RPMI7951 (cell line): ENCODE measurements around the gene PAWR. TPM values are rescaled to one million over a fixed set of nuclear protein-coding genes. Genes with fewer than 3 reads are reported as not detected.
"Not testable (repeated sequence)": the region's sequence is repeated elsewhere in the genome, so short reads cannot be mapped to it uniquely, and the experiment has no call there.

ENCODE experiments used
- DNase-seq: peaks from one replicate; pipeline ENCODE4 v3.0.0-alpha.2; 2012; ENCODE audit warnings: low read depth
- total RNA-seq: library from RNA; depleted of rRNA; stranded (reverse); fragments of >200 nt; shearing (Covaris generic); gene quantifications from 2 replicates; pipeline ENCODE4 v1.2.3, GENCODE V29; 2014

The PAWR gene
- total RNA-seq, 1 experiment from 2014 or later = 11.8 TPM

DNA sequence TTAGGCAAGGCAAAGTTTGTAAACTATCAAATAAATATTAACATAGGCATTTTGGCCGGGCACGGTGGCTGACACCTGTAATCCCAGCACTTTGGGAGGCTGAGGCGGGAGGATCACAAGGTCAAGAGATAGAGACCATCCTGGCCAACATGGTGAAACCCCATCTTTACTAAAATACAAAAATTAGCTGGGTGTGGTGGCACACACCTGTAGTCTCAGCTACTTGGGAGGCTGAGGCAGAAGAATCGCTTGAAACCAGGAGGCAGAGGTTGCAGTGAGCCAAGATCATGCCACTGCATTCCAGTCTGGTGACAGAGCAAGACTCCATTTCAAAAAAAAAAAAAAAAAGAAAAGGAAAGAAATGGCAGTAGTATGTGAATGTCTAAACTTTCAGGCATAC is 43.9 kb downstream of the PAWR start:
- not testable (repeated sequence) for DNase-seq

GRCh38 chr12:79645235-79645630 is 45.5 kb downstream of the PAWR start:
- no peak for DNase-seq

DNA sequence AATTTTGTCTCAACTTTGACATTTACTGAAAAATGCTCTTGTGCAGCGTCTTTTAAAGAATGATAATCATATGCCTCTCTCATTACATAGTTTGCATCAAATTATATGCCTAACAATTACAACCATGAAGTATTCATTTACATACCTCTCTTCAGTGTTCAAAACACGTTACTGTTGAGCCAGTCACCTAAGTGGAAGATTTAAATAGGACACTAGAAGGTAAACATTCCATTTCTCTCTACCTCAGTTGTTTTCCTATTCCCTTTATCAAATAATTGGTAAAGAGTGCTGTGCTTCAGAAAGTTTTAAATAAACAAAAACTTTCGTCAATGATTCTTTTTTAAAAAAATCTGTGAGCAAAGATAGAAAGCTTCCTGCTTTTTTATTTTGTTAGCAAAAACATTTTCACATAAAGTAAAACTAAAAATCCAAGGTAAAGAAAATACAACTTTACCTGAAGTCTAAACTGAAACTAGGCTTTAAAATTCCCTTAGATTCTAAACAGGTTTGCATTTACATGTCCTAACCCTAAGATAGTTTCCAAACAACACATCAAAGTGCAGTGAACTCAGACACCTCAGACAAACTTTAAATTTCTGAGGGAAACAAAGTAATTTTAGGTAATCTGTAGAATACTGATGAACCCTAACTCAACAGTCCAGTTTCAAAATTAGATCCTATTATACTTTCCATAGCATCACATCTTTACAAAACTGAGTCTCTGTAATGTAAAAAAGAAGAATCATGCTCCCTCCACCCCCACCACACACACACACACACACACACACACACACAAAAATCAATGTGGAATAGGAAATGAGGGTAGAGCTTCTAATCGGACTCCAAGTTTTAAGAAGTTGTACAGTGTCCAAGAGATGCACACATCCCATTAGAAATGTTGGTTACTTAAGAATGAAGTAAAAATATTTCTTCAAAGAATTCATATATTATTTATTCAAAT is 46.2 kb downstream of the PAWR start:
- DNase-seq = no peak

DNA sequence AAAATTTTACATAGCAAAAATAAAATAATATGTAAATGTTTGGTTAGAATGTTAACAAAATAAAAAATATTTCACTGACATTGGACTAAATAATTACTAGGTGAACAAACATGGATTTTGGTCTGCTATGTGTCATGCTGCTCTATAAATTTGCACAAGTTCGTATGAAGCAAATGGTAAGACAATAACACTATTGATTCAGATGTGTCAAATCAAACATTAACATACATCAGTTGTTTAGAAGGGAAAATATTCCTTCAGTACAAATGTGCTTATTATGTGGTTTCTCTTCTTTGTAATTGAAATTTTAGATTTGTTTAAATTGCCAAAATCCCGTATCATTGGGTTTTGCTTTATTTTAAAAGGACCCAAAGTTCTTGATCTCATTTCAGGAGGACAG is 46.9 kb downstream of the PAWR start:
- DNase-seq = no peak

- DNase-seq = no peak
Measured at GRCh38 chr12:79638490-79638889, 52.3 kb downstream of the PAWR start.

DNA sequence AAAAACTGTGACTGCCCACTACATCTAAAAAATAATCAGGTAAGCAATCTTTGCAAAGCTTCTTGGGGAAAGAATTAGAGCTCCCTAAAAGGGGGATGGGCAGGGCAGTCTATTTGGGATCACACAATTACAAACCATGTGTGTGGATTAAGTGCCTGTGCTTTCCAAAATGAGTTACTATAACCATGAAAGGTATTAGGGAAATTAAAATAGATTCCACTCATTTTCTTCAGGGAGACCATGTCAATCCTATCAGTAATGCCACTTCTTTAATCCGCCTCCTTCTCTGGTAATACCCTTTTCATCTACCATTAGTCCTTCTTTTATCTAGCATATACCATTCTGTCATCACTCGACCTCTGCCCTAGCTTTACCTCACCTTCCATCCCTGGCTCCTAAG is 53.7 kb downstream of the PAWR start:
- DNase-seq = no peak

DNA sequence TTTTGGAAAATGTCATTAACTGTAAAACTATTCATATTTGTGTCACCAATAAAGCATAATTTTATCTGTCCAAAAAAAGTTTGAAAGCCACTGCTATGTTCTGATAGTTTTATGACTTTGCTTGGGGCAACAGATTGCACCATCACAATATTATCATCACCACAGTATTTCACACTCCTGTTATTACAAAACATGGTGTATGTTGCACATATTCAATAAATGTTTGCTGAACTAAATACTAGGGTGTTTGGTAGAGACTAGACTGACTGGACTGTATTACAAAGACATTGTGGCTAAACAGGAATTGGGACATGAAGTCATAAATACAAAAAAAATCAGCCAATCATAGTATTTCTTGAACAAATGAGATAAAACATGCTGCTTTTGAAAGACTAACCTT is 55.1 kb downstream of the PAWR start:
- DNase-seq = no peak

DNA sequence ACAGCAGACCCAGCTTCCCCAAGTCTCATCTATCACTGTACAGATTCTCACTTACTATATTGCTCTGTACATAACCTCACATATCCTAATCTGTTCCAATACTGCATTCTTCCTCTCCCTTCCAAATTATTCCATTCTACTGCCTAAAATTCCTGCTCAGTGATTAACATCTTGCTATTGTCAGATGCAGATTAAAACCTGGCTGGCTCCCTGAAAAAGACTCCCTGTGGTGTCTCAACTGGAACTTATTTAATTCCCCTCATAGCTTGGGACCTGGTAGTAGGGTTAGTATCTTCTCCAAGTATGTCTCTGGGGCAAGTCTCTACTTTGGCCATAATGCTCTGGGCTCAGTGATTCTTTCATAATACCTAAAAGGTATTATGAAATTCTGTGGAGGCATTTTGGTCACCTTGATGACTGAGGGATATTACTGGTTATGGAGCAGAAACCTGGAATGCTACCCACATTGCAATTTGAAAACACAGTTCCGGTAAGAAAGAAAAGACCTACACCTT is 55.8 kb downstream of the PAWR start:
- DNase-seq = no peak

DNA sequence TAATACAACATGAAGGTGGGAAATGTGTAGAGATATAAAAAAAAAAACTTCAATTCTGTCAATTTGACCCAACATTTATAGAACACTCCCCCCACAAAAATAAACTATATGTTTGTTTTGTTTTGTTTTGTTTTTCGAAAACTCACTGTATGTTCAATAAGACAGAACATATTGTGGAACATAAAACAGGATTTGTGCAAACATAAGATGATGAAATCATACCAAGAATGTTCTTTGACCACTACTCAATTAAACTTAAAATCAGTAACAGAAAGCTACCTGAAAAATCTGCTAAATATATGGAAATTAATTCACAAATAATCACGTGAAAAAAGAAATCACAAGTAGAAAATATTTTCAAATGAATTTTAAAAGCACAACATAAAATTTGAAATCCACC is 61.2 kb downstream of the PAWR start:
- no peak for DNase-seq

DNA sequence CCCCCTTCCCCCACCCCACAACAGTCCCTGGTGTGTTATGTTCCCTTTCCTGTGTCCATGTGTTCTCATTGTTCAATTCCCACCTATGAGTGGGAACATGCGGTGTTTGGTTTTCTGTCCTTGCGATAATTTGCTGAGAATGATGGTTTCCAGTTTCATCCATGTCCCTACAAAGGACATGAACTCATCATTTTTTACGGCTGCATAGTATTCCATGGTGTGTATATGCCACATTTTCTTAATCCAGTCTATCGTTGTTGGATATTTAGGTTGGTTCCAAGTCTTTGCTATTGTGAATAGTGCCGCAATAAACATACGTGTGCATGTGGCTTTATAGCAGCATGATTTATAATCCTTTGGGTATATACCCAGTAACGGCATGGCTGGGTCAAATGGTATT is 64.0 kb downstream of the PAWR start:
- not testable (repeated sequence) for DNase-seq

GRCh38 chr12:79624378-79624777 is 66.4 kb downstream of the PAWR start:
- DNase-seq = peak; percentile 30

DNA sequence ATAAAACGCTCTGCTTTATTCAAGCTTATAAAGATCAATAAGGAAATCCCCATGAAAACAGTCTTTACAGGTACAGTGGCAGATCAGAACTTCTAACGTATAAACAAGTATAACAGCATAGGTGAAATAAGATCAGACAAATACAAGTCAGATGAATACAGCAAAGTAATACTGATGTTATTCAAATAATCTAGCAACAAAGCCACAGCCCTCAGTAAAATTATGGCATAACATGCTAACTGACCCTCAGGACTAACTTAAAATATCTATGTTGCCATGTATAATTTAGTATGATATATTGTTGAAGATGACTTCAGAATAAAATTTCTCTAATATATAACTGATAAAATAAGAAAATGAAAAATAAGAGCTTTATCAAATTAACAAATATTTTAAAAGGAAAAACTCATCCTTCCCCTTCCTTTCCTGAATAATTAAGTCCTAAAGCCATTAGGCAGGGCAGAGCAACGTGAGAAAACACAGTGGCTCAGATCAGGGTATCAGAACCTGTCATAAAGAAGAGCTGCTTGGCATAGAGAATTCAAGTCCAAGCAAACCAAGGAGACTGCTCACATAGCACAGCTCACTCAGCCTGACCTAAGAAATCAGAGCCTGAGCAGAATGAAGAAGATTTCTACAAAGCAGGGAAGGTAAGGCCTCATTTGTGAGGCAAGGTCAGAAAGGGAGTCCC is 70.7 kb downstream of the PAWR start:
- DNase-seq = no peak

DNA sequence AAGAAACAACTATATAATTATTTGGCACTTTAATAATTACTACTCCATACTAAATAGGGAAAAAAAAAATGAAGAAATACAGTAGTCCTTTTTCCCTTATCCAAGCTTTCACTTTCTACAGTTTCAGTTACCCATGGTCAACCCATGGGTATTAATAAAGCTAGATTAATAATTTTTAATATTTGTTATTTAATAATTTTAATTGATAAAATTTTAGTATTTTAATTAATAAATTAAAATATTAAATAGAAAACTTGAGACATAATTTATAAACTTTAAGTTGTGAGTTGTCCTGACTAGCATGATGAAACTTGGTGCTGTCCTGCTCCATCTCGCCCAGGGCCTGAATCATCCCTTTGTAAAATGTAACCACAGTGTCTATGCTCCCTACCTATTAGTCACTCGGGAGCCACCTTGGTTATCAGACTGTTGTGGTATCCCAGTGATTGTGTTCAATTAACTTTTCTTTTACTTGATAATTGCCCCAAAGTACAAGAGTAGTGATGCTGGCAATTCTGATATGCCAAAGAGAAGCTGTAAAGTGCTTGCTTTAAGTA is 71.8 kb downstream of the PAWR start:
- peak; percentile 63 for DNase-seq

- DNase-seq = no peak
Measured at GRCh38 chr12:79617696-79618095, 73.1 kb downstream of the PAWR start.

DNA sequence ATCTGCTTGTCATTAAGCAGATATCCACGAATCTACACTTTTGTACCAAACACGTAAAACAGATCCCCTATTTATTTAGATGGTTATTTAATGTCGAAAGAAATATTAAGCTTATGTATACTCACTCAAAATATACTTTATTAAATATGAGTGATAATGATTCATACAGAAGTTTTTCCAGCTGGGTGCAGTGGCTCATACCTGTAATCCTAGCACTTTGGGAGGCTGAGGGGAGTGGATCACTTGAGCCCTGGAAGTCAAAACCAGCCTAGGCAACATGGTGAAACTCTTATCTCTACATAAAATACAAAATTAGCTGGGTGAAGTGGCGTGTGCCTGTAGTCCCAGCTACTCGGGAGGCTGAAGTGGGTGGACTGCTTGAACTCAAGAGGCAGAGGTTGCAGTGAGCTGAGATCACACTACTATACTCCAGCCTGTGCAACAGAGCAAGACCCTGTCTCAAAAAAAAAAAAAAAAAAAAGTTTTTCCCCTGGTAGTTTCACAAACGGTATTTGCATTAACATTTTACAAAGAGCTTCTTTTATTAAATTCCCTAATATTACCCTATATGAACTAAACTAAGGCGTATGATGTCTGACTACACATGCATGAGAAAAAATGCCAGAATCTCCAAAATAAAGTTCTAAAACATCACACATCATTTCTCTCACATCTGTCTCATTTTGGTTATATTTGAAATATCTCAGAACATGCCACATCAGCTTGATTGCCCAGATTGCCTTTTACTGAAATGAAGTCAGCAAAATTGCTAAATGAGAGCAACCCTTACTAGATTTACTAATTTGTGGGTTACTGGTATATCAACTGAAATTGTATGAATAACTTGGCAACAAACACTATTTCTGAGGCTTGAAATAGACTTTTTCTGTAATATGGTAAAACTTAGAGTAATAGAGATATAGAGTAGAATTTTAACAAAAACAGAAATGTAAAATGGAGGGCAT is 74.9 kb downstream of the PAWR start:
- DNase-seq = no peak

DNA sequence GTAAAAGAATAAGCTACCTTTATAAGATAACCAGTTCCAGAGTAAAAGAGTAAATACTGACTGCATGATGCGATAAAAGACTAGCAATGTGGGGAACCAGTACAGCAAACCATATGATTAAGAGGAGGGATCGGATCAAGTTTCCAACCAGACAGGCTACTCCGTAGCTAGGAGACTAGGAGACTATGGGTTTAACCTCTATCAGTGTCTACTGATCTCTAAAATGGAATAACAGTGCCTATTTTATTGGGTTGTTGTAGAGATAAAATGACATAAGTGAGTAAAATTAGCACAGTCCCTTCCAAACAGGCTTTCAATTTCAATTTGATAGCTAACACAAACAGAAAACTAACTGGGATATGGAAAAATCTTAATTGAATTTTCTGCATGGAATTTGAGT is 76.0 kb downstream of the PAWR start:
- peak; percentile 6 for DNase-seq

DNA sequence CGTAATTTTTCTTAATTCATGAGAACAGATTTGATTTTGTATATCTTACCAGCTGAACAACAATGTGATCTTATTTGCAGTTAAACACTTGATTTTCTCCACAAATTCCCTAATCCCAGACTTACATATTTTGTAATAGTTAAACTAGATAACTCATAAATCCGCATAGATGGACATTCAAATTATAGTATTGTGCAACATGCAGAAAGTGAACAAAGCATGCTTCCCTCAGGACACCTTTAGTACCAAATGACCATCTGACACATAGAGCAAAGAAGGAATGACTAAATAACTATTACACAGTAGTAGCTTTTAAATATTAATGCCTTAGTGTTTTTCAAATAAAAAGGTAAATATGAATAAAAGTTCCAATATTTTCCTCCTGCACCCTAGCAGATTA is 88.9 kb downstream of the PAWR start:
- DNase-seq = no peak

GRCh38 chr12:79597910-79598309 is 92.9 kb downstream of the PAWR start:
- DNase-seq = peak; percentile 33

DNA sequence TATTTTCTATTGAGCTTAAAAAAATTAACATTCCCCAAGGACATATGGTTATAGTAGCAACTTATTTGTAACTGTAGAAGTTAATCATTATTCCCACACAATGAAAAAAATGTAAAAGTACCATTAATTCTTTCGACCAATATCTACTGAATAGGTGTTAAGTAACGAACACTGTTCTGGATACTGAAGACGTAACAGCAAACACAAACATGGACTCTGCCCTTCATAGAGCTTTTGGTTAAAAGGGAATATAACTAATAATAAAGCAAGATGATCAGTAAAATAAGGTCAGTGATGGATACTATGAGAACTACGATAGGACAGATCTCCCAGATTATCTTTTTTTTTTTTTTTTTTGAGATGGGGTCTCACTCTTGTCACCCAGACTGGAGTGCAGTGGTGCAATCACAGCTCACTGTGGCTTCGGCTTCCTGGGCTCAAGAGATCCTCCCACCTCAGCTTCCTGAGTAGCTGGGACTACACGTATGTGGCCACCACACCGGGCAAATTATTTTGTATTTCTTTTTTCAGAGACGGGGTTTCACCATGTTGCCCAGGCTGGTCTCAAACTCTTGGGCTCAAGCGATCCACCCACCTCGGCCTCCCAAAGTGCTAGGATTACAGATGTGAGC is 93.9 kb downstream of the PAWR start:
- no peak for DNase-seq

DNA sequence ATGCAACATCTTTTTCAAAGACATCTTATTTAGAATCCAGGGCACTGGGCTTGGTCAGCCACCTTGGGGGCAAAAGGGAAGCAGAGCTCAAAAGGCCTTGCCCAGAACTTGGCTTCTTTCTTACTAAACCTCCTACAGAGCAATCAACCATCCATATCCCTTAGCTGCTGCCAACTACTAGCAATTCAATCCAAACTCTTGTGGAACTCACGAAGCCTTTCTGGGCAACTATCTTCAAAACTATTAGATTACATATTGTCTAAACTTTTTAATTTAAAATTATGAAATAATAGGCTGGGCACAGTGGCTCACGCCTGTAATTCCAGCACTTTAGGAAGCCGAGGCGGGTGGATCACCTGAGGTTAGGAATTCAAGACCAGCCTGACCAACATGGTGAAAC is 95.5 kb downstream of the PAWR start:
- no peak for DNase-seq

- no peak for DNase-seq
Measured at GRCh38 chr12:79592865-79593264, 97.9 kb downstream of the PAWR start.
